ENCODE data around the gene PDLIM3.

Gene PDLIM3

DNA sequence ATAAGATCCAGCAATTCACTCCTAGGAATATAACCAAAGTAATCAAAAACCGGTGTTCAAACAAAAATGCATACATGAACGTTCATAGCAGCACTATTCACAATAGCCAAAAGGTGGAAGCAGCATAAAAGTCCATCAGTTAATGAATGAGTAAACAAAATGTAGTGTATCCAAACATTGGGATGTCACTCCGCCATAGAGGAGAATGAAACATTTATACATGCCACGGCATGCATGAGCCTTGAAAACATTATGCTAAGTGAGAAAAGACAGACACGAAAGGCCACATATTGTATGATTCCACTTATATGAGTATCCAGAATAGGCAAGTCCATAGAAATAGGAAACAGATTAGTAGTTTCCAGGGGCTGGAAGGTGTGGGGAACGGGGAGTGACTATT, 11.0 kb upstream of the PDLIM3 start:
- DNase-seq (ENCODE audit: low read depth) = no peak
- TF ChIP-seq, protein P1, sequence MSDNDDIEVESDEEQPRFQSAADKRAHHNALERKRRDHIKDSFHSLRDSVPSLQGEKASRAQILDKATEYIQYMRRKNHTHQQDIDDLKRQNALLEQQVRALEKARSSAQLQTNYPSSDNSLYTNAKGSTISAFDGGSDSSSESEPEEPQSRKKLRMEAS (IDR thresholded peaks at IDR 0.05; ENCODE audit: low read depth, low read length) = no peak
- TF ChIP-seq, protein P2, sequence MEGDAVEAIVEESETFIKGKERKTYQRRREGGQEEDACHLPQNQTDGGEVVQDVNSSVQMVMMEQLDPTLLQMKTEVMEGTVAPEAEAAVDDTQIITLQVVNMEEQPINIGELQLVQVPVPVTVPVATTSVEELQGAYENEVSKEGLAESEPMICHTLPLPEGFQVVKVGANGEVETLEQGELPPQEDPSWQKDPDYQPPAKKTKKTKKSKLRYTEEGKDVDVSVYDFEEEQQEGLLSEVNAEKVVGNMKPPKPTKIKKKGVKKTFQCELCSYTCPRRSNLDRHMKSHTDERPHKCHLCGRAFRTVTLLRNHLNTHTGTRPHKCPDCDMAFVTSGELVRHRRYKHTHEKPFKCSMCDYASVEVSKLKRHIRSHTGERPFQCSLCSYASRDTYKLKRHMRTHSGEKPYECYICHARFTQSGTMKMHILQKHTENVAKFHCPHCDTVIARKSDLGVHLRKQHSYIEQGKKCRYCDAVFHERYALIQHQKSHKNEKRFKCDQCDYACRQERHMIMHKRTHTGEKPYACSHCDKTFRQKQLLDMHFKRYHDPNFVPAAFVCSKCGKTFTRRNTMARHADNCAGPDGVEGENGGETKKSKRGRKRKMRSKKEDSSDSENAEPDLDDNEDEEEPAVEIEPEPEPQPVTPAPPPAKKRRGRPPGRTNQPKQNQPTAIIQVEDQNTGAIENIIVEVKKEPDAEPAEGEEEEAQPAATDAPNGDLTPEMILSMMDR (IDR thresholded peaks at IDR 0.05; ENCODE audit: low read depth, low read length) = no peak
- TF ChIP-seq MYC (IDR thresholded peaks at IDR 0.05; ENCODE audit: low read depth, low read length) (no peak), POLR2A (IDR thresholded peaks at IDR 0.05; ENCODE audit: extremely low read depth, insufficient read length) (no peak)
- no peak overlapping the region for H3K4me3 ChIP-seq (ENCODE audit: low read depth, low read length)

DNA sequence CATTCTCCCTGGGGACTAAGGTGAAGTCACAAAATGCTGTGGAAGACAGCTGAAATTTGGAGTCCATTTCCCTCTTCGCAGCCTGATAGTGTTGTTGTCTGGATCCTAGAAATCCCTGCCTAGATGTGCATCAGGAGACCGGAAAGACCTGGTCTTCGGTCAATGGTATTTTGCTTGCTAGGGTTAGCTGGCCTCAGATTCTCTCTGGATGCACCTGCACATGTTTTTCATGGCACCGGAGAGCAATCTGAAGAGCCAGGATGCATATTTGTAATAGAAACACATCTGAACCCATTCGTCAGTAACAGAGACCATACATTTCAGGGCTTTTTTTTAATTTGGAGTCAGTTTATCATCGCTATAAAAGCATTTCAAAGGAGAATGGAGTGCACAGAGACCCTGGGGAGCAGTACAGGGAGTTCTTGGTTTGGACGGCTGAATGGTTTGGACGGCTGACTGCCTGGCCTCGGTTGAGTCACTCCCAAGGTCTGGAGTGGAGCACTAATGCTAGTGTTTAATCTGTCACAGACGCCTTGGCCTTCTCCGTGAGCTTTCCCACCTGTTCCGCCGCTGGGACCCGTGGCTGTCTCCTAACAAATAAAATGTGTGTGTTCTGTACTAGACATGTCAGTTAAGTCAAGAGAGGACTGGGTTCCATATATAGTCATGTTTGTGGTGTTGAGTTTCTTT, 7.5 kb upstream of the PDLIM3 start:
- no peak for DNase-seq (ENCODE audit: low read depth)
- H3K4me3 ChIP-seq (ENCODE audit: low read depth, low read length) = no peak overlapping the region
- TF ChIP-seq, protein P1 (IDR thresholded peaks at IDR 0.05; ENCODE audit: low read depth, low read length) = no peak
- no peak for TF ChIP-seq MYC (IDR thresholded peaks at IDR 0.05; ENCODE audit: low read depth, low read length)
- TF ChIP-seq POLR2A (IDR thresholded peaks at IDR 0.05; ENCODE audit: extremely low read depth, insufficient read length) = no peak
- TF ChIP-seq, protein P2 (IDR thresholded peaks at IDR 0.05; ENCODE audit: low read depth, low read length) = no peak

DNA sequence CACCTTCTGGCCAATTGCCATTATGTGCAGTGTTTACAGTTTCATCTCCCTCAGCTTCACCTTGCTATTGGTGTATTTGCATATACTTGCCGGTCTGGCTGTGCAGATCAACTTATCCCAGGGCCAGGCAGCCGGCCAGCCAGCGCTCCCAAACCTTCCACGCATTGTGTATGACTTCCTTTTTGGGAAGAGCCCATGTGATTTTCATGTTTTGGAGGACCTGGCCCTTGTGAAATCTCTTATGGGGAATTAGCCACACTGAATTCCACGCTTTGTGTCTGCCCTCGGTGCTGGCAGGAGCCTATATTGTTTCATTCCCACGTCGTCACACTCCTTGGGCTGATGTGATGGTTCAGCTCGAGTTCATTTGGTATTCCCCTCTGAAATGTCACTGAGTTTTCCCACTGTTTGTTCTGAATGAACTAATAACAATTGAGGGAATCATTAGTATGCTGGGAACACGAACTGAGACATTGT, 6.0 kb upstream of the PDLIM3 start:
- no peak for DNase-seq (ENCODE audit: low read depth)
- H3K4me3 ChIP-seq (ENCODE audit: low read depth, low read length) = no peak overlapping the region
- no peak for TF ChIP-seq POLR2A (IDR thresholded peaks at IDR 0.05; ENCODE audit: extremely low read depth, insufficient read length)
- TF ChIP-seq, protein P2 (IDR thresholded peaks at IDR 0.05; ENCODE audit: low read depth, low read length) = no peak
- no peak for TF ChIP-seq MYC (IDR thresholded peaks at IDR 0.05; ENCODE audit: low read depth, low read length)
- TF ChIP-seq, protein P1 (IDR thresholded peaks at IDR 0.05; ENCODE audit: low read depth, low read length) = no peak

DNA sequence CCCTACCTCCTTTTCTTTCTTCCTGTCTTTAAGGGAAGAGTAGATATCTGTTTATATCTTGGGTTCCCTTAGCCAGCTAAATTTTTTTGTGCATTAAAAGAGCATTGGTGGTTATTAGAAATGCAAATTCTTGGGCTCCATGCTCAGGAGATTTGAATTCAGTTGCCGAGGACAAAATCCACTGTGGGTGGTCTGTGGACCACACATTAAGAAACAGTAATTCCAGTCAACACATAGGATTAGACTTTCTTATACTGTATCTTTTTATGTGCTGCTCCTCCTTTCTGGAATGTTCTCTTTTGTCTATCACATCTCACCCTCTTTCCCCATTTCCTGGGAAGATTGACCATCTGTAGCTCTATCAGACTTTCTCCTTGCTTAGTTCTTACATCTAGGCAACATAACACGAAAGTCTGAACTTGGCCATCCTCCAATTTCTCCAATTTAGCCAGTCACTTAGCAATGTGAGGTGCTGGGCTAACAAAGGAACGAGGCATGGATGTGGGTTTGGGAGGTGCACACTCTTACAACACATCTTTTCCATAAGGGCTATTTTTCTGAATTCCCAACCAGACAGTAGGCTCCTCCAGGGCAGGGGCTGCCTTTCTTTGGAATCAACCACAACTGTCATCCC, 5.3 kb upstream of the PDLIM3 start:
- TF ChIP-seq, protein P1 (IDR thresholded peaks at IDR 0.05; ENCODE audit: low read depth, low read length) = no peak
- TF ChIP-seq MYC (IDR thresholded peaks at IDR 0.05; ENCODE audit: low read depth, low read length) (no peak), POLR2A (IDR thresholded peaks at IDR 0.05; ENCODE audit: extremely low read depth, insufficient read length) (no peak)
- TF ChIP-seq, protein P2 (IDR thresholded peaks at IDR 0.05; ENCODE audit: low read depth, low read length) = no peak
- DNase-seq (ENCODE audit: low read depth) = no peak
- no peak overlapping the region for H3K4me3 ChIP-seq (ENCODE audit: low read depth, low read length)

DNA sequence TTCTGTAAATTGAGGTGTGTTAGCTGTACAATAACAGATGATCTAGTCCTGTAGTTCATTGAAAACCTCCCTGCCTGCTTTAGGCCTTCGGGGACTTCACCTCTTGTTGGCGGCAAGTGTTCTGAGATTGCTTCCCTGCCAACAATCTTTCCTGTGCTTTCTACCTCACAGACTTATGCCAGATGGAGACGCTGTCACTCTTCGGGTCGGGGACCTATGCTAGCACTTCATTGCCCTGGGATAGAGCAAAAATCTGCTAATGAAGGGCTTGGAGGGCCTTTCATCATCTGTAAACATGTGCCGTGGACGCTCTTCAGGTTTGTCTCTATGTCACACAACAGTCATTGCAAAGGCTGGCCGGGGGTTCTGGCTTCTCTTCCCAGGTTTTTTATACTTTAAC, 4.7 kb upstream of the PDLIM3 start:
- no peak for DNase-seq (ENCODE audit: low read depth)
- TF ChIP-seq MYC (IDR thresholded peaks at IDR 0.05; ENCODE audit: low read depth, low read length) (no peak), POLR2A (IDR thresholded peaks at IDR 0.05; ENCODE audit: extremely low read depth, insufficient read length) (no peak)
- TF ChIP-seq, protein P2 (IDR thresholded peaks at IDR 0.05; ENCODE audit: low read depth, low read length) = no peak
- TF ChIP-seq, protein P1 (IDR thresholded peaks at IDR 0.05; ENCODE audit: low read depth, low read length) = no peak
- no peak overlapping the region for H3K4me3 ChIP-seq (ENCODE audit: low read depth, low read length)

Data from NB4 (cell line).